Limb (tissue), 2 donors: ENCODE data around the gene CAPN5.
A peak's percentile ranks its signal among the peaks of the same experiment; 100 is the strongest.

Source experiments
- DNase-seq, 2 donors: peaks; one replicate each; pipeline ENCODE4 v3.0.0-alpha.2; 2016; ENCODE audit errors: extremely low spot score in 2 of 2

Gene CAPN5

DNA sequence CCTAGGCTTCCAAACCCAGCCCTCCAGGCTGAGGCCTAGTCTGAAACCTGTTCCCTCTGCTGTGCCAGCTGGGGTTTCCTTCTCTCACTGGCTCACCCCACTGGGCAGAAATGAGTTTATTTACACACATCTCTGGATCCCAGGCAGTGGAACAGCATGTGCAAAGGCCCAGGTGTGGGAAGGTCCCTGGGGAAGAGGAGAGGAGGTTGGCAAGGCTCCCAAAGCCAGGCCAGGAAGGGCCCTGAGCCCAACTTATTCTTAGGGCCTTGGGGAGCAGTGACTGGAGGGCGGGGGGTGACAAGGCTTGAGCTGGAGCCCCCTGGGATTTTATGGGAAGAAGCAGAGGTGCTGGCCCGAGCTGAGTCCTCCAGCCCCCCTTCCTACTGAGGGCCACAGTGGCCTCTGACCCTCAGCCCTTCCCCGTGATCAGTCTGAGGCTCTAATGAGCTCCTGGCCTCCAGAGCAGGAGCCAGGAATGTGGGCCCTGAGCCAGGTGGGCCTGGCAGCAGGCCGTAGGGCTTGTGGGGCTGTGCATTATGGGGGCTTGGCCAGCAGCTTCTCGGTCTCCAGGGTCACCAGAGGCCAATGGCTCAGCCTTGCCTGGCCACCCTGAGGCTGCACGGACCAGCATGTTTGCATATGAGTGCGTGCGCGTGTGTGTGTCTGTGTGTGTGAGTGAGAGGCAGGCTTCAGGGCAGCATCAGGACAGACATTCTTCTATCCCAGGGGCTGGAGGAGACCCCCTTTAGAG, 64.2 kb downstream of the CAPN5 start:
- no peak for DNase-seq

DNA sequence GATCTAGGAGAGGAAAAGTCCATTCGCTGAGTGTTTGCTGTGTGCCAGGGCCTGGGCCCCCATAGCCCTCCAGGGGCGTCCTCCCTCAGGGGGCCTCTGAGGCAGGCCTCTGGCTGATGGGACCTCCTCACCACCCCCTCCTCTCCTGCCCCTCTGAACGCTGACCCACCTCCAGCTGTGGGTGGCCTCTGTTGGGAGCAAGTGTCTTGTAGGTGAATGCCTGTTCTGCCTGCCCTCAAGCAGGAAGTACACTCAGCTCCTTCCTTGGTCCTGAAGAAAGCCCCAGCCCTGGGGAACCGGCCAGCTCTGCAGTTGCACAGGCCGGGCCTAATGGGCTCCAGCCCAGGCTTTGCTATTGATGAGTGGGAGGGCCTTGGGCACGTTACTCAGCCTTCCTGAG, 64.8 kb downstream of the CAPN5 start:
- no peak for DNase-seq

DNA sequence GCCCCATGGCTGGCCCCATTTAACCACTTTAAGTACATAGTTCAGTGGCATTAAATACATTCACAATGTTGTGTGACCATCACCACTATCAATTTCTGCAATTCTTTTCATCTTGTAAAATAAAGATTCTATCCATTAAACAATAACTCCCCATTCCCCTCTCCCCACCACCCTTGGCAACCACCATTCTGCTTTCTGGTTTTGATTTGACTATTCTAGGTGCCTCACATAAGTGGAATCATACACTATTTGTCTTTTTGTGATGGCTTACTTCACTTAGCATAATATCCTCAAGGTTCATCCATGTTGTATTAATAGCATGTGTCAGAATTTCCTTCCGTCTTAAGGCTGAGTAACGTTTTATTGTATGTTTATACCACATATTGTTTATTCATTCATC, 68.3 kb downstream of the CAPN5 start:
- DNase-seq: no peak

DNA sequence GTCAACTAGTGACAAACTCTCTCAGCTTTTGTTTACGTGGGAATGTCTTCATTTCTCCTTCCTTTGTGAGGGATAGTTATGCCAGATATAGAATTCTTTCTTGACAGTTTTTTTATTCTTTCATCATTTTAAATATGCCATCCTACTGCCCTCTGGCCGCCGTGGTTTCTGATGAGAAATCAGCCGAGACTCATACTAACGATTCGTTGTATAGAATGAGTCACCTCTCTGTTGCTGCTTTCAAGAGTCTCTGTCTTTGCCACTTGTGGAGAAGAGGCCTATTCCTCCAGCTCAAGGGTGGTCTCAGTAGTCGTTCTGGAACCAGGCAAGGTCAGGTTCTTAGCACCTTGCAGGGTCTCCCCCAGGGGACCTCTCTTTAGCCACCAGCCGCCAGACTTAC, 69.3 kb downstream of the CAPN5 start:
- DNase-seq: no peak

DNA sequence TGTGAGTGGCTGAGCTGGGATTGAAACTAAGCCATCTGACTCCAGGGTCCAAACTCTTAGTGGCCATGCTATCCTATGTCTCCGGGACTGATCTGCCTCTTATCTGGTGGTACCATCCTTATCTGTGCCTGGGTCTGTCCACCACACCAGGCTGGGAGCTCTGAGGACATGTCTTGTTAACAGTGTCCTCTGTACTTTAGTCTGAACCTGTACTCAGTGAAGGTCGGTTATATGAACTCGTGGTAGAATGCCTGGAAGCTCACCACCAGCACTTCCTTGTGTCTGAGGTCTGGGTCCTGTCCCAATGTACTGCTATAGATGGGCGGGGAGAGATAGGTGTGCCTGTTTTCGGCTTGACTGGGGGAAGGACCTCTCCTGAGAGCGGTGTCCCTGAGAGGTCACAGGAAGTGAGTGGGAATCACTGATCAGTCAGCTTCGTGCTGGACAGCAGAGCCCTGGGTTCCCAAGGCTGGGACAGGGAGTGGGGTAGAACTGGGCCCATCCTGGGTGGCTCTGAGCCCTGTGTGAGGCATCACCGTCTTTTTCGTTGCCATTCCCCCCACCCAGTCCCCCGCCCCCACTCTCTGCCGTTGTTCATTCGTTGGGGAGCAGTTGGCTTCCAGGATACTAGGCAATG, 70.1 kb downstream of the CAPN5 start:
- no peak for DNase-seq

DNA sequence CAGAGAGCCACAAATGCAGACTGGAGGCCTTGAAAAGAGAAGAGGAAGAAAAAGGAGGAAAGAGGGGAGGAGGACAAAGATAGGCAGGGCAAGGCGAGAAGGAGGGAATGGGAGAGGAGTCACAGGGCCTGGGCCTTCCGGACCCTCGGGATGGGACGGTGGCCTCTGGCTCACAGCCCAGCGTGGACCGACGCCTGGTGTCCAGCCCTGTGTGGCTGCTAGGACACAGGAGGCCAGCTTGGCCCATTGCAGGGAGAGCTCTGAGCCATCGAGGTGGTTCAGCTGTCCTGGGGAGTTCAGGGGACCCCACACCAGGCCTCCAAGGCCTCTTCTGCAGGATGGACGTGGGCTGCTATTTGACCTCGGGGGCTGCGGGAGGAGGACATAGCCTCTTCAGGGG, 70.7 kb downstream of the CAPN5 start:
- DNase-seq: no peak

DNA sequence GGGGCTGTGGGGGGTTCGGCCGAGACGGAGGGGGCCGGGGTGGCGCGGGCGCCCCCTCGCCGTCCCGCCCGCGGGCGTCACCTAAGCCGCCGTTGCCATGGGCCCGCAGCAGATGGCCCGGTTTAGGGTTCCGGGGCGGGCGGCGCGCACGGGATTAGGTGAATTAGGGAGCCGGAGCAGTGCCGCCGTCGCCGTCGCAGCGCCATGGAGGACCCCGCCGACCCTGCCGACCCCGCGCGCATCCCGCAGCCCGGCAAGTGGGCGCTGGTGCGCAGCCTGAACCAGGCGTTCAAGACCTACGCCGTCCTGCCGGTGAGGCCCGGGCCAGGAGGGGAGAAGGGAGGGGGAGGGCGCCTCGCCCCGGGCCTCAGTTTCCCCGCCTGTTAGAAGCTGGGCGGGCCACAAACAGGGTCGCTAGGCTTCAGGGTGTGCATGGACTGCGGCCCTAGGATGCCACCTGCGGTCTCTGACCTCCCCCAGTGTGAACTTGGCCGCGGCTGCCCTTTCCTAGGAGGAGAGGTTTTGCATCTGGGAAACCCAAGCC, 71.4 kb downstream of the CAPN5 start:
- DNase-seq: no peak

DNA sequence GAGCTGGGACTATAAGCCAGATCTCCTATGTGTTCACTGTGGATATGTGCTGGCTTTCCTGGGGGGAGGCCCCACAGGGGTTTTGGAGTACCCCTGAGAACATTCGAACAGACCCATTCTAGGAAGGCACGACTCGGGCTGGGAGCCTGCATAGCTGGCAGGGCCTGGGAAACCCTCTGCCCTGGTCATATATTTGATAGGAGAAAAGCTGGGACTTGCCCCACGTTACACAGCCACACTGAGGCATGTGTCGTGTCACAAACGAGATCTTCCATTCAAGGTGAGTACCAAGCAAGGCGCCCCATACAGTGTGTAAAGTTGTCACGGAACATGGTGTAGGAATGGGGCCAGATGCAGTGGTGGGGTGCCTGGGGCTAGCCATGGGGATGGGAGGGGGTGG, 72.4 kb downstream of the CAPN5 start:
- no peak for DNase-seq

DNA sequence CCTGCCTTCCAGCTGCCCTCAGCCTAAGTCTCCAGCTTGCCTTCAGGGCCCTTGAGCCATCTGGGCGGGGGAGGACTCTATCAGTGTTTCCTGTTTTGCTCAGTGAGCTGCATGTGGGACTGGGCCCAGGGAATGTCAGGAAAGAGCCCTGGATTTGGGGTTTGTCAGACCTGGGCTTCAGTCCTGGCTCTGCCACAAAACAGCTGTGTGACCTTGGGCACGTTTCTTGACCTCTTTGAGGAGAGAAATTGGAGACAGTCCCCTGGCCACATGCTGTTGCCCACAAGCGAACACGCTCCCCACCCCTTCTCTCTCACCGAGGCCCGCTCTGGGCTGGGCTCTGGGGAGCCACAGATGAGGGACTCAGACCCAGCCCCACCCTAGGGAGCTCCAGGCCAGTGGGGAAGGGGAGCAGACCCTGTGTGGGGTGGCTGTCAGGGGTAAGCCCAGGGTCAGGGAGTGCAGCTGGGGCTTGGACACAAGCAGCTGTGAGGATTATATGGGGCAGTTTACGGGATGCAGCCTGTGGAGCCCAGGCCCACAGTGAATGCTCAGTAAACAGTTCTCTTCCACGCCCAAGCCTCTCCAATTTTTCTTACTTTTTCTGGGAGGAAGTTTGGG, 73.6 kb downstream of the CAPN5 start:
- no peak for DNase-seq

DNA sequence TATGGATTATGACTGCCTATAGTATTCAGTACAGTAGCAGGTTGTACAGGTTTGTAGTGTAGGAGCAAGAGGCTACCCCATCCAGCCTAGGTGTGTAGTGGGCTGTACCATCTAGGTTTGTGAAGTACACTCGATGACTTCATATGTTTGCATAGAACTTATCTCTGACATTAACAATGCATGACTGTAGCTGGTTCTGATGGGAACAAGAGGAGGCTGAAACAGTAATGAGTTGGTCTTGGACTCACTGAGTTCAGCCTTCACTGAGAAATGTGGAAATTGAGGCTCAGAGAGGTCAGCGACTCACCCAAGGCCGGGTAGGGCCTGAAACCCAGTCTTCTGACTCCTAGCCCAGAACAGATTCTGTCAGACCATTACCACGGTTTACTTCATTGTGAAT, 74.3 kb downstream of the CAPN5 start:
- no peak for DNase-seq

DNA sequence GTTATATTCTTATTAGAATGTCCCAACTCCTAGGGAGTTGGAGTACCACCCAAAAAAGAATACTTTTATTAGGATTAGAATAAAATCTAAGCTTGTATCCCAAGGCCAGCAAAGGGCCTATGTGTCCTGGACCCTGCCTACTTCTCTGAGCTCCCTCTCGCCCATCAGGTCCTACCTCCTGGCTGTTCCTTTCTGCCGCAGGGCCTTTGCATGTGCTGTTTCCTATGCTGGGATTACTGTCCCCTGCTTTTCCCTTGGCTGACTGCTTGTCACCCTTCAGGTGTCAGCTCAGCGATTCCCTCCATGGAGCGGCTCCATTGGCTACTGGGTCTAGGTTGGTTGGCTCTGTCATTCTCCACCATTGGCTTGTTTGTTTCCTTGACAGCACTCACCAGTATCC, 74.7 kb downstream of the CAPN5 start:
- no peak for DNase-seq

DNA sequence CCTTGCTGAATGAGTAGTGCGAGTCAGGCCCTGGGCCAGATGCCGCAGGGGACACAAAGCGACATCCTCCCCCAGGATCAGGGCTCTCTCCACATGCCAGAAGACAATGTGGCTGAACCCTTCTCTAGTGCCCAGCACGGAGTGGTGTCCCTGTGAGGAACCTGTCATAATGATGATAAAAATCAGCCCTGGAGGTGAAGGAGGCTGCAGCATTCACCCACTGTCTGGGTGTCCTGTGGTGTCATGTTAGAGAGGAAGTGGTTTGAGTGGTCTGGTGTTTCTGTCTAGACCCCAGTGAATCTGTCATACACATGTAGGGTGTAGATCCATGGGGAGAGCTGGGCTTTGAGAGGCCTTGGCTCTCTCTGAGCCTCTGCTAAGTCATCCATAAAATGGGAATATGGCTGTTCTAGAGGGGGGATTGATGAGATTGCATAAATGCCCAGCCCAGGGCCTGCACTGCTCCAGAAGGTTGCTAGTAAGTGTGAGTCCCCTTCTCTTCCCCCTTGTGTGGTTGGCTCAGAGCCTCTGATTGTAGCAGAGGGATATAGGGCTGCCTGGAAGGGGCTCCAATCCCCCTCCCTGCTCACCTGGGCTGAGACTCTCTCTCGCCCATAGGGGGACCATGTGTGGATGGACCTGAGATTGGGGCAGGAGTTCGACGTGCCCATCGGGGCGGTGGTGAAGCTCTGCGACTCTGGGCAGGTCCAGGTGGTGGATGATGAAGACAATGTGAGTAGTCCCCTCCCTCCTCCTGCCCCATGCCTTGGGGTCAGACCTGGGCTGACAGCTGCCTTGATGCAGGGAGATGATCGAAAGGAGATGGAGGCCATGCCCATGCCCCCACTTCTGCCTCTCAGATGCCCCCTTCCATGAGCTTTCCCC, 75.6 kb downstream of the CAPN5 start:
- DNase-seq: no peak

DNA sequence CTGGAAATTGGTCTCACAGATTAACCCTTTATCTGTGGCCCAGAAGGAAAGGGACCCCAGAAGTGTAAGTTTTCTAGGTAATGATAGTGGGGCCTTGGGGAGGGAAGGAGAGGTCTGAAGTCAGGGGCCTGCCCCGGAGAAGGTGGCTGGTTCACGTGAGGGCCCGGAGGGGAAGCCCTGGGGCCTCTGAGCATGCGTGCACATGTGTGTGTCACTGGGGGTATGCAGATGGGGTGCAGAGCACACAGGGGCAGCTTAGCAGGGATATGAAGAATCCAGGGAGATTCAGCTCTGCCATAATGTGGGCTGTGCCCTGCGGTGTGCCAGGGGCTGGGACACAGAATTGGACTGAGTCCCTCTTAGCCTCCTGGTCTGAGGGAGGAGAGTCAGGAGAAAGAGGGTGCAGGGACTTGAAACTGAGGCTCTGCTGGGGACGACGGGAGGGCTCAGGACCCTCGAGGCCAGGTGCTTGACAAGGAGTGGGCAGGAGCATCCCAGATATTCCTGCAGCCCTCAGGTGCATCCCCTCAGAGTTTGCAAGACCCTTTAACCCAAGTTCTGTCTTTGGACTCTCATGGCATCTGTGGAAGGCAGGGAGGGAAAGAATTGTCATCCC, 76.7 kb downstream of the CAPN5 start:
- no peak for DNase-seq

DNA sequence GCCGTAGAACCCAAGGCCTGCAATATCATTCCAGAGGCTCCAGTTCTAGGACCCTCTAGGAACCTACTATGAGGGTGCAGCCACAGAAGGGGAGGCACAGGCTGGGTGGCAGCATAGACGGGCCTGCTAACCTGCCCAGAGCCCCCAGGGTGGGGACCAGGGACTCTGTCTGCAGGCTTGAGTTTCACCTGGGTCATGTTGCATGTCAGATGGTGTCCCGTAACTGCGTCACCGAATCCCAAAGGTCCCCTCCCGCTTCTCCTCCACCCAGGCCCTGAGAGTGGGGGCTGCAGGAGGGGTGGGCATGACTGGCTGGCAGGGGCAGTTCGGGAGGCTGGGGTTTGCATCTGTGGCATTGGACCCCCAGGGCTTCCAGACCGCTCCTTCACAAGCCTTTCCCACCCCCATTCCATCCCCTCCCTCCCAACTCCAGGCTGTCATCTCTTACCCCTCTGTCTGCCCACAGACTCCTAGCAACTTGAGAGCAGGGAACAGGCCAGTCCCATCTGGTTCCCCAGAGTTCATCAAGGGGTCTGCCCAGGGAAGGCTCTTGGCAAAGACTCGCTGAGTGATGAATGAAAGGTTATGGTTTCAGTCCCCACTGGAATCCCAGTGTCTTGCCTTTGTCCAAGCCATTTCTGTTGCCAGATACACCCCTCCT, 77.6 kb downstream of the CAPN5 start:
- no peak for DNase-seq

DNA sequence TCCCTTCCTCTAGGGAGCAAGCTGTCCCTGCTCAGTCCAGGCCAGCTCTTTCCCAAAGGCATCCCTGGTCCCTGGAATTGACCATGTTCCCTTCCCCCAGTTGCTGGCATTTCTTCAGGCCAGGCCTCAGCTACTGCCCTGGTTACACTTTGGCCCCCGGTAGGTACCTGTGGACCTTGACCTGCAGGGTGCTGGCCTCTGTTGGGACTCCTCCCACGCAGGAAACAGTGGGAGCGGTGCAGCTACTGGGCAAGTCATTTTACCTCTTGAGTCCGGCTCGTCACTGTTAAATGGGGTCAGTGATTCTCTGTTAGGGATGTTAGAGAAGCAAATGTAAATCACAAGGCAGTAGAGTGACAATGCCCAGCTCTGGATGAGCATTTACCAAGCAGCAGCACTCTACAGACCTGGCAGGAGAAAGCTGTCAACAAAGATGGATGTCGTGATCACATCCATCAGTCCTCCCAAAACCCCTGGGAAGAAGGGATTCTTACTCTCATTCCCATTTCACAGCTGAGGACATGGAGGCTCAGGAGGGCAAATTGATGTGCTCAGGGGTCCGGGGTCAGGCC, 78.2 kb downstream of the CAPN5 start:
- no peak for DNase-seq

DNA sequence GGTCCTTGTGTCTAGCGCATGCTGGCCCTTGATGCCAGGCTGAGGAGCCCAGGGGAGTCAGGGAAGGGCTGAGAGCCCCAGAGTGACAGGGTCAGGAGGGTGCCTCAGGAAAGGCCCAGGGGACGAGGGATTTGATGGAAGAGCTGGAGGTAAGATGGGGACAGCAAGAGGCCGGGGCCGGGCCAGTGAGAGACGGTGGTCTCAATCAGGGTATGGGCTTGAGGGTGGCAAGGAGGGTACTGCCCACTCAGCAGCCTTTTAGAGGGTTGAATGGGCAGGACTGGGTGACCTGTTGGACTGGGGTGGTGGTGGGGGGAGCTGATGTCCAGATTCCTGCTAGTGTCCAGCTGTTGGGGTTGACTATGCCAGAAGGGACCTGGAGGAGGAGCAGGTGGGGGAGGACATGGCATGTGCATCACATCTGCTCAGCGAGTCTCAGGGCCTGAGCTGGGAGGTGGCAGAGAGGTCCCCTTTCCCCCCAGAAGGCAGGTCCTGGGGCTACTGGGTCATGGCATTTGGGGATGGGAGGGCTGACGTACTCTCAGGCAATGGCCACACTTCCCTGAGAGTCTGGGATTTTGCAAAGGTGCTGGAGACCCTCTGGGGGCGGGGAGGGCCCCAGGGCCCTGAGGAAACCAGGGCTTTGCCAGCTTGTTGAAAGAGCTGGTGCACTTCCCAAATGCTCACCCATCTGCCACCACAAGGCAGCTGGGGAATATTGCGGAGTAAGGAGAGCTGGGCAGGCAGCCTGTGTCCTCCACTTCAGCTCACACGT, 79.7 kb downstream of the CAPN5 start:
- DNase-seq: no peak

DNA sequence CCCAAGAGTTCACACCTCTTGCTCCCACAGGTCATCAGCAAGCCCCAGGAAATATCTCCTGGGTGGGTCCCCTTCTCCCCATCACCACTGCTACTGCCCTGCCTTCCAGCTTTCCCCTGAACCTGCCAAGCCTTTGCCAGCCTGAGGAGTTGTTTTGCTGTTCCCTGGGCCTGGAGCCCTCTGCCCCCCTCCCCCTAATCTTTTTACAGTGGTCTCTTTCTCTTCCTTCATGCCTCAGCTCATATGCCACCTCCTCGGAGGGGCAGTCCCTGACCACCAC, 80.2 kb downstream of the CAPN5 start:
- DNase-seq: no peak

DNA sequence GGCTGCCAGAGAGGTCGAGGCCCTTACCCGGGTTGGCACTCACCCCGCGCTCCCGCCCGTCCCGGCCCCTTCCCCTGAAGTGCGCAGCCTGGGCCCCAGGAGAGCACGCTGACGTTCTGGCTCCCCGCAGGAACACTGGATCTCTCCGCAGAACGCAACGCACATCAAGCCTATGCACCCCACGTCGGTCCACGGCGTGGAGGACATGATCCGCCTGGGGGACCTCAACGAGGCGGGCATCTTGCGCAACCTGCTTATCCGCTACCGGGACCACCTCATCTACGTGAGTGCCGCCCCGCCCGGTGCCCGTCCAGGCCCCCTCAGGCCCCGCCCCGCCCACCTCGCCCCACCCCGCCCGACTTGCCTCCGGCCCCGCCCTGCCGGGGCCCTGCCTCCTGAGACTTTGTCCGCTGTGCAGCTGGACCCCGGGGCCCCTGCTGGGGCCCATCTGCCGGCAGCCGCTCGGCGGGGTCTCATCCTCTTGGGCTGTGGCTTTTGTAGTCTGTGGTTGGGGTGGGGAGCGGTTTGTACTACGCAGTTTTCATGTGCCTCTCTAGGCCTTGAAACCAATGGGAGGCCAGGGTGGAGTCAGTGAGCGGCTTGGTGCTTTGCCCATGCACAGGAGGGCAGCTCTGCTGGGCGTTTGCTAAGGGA, 81.0 kb downstream of the CAPN5 start:
- DNase-seq: peak in 1 of 2 donors; percentile 60

DNA sequence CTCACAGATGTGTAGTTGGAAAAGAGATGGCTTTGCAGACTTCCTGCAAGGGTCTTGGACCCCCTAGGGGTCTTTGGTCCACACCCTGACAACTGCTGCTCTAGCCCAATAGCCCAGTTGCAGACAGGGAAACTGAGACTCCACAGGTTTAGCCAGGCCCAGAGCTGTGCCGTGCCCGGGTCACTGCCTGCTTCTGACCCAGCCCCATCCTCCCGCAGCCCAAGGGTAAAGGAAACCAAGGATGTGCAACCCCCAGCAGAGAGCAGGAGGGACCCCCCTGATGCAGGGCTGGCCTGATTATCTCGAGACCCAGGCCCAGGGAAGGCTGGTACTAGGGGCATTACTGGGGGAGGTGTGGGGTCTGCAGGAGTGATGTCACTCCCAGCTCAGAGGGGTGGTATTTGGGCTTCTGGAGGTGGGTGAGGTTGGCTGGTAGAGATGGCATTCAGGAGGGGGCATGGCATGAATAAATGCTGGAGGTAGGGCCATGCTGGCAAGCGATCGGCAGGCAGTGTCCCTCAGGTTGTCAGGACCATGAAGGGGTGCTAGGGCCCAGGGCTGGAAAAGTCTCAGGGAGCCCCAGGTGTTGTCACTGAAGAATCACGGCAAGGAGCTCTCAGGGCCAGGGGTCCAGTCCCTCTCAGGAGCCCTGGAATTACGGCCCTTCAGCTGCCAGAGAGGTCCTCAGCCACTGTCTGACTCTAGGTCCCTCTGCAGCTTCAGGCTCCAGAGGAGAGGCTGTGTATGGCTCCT, 82.4 kb downstream of the CAPN5 start:
- DNase-seq: no peak
